Measurements from ENCODE around the gene ITK. TPM values are rescaled to one million over a fixed set of nuclear protein-coding genes. Genes with fewer than 3 reads are reported as not detected.
A peak's percentile ranks its signal among the peaks of the same experiment; 100 is the strongest.

The ITK gene
- total and polyA plus RNA-seq, 5 donors from 2014 or later: 146 to 550 (median 169) TPM

DNA sequence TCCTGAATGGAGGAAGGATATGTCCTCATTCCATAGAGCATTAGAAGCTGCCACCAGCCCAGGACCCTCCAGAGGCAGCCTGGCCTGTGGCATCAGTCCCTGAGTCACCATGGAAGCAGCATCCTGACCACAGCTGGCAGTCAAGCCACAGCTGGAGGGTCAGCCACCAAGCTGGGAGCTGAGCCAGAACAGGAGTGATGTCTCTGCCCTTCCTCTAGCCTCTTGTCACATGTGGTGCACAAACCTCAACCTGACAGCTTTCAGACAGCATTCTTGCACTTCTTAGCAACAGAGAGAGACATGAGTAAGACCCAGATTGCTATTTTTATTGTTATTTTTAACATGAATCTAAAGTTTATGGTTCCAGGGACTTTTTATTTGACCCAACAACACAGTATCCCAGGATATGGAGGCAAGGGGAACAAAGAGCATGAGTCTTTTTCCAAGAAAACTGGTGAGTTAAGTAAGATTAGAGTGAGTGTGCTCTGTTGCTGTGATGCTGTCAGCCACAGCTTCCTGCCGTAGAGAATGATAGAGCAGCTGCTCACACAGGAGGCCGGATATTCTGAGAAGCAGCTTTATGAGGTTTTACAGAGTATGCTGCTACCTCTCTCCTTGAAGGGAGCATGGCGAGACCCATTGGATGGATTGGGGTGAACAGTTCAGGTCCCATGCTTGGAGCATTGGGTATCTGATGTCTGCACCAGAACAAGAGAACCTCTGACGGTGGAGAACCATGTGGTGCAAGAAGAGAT, 72.2 kb downstream of the ITK start:
- Histone ChIP-seq H3K27me3 (ENCODE audit: control insufficient read depth, insufficient read depth, low read length) (no peaks in the 10 kb centered on the region), H3K4me3 (ENCODE audit: low read depth, low read length) (peak overlapping the region; percentile 66), H3K27ac (ENCODE audit: insufficient read depth, low read length, poor library complexity, severe bottlenecking) (peak overlapping the region; percentile 83), H3K9me3 (ENCODE audit: control insufficient read depth in 2 of 2, low read length in 2 of 2) (no peaks in the 10 kb centered on the region), H3K36me3 (ENCODE audit: control insufficient read depth, insufficient read depth, low read length) (peaks cover 84% of the 10 kb centered on the region), H3K4me1 (ENCODE audit: control insufficient read depth, insufficient read depth, low read length, poor library complexity, severe bottlenecking) (peaks cover 98% of the 10 kb centered on the region)
- Mint-ChIP-seq H3K9me3 (no peaks in the 10 kb centered on the region), H3K27ac (peak overlapping the region; percentile 85 to 94 (median 86)), H3K36me3 (peaks cover 64% of the 10 kb centered on the region), H3K4me3 (peak overlapping the region; percentile 51 to 82 (median 62)), H3K4me1 (peaks cover 80 to 99% (median 85%) of the 10 kb centered on the region in 4 donors), H3K27me3 (no peaks in the 10 kb centered on the region)
- DNase-seq (peak; percentile 36 to 96 (median 78)), ATAC-seq (ENCODE audit: low read depth in 2 of 2) (peak; percentile 88)

DNA sequence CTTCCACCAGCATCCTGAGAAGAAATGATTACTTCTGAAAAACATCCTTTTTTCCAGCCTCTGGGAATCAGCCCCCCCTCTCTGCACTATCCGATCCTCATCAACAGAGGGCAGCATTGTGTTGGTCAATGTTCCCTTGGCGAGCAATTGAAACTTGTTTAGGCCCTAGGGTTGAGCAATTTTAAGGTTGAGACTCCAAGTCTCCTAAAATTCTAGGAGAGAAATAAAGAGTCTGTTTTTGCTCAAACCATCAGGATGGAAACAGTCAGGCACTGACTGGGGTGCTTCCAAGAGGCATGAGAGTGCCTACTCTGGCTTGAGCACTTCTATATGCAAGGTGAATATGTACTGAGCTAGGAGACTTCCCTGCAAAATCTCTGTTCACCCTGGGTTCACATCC, 72.9 kb downstream of the ITK start:
- Mint-ChIP-seq H3K27ac (peak overlapping the region; percentile 85 to 94 (median 86)), H3K4me1 (peaks cover 74 to 97% (median 82%) of the 10 kb centered on the region in 4 donors), H3K36me3 (peaks cover 58% of the 10 kb centered on the region), H3K27me3 (no peaks in the 10 kb centered on the region), H3K9me3 (no peaks in the 10 kb centered on the region), H3K4me3 (peak overlapping the region; percentile 51 to 82 (median 62))
- H3K9me3 ChIP-seq (ENCODE audit: control insufficient read depth in 2 of 2, low read length in 2 of 2): no peaks in the 10 kb centered on the region
- H3K4me1 ChIP-seq (ENCODE audit: control insufficient read depth, insufficient read depth, low read length, poor library complexity, severe bottlenecking): peaks cover 95% of the 10 kb centered on the region
- H3K36me3 ChIP-seq (ENCODE audit: control insufficient read depth, insufficient read depth, low read length): peaks cover 77% of the 10 kb centered on the region
- H3K27ac ChIP-seq (ENCODE audit: insufficient read depth, low read length, poor library complexity, severe bottlenecking): peak overlapping the region; percentile 83
- no peak for DNase-seq
- ATAC-seq (ENCODE audit: low read depth in 2 of 2): no peak
- no peaks in the 10 kb centered on the region for H3K27me3 ChIP-seq (ENCODE audit: control insufficient read depth, insufficient read depth, low read length)
- H3K4me3 ChIP-seq (ENCODE audit: low read depth, low read length): peak overlapping the region; percentile 66

DNA sequence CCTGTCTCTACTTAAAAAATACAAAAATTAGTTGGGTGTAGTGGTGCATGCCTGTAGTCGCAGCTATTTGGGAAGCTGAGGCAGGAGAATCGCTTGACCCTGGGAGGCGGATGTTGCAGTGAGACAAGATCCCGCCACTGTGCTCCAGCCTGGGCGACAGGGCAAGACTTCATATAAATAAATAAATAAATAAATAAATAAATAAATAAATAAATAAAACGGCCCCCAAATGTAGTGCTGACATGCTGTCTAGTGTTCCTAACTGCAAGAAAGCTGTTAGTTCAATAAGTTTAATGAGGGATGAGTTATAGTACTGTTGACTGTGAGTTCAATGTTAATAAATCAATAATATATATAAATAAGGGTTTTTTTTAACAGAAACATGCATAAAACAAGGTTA, 77.8 kb downstream of the ITK start:
- peaks cover 20% of the 10 kb centered on the region for H3K36me3 Mint-ChIP-seq
- peak overlapping the region in 1 of 4 donors; percentile 22 for H3K4me3 Mint-ChIP-seq
- H3K27ac Mint-ChIP-seq: peak overlapping the region in 2 of 3 donors; percentile 85 to 97
- Histone ChIP-seq H3K36me3 (ENCODE audit: control insufficient read depth, insufficient read depth, low read length) (peaks cover 29% of the 10 kb centered on the region), H3K27ac (ENCODE audit: insufficient read depth, low read length, poor library complexity, severe bottlenecking) (no peak overlapping the region), H3K9me3 (ENCODE audit: control insufficient read depth in 2 of 2, low read length in 2 of 2) (no peaks in the 10 kb centered on the region), H3K4me3 (ENCODE audit: low read depth, low read length) (no peak overlapping the region), H3K4me1 (ENCODE audit: control insufficient read depth, insufficient read depth, low read length, poor library complexity, severe bottlenecking) (peaks cover 51% of the 10 kb centered on the region), H3K27me3 (ENCODE audit: control insufficient read depth, insufficient read depth, low read length) (no peaks in the 10 kb centered on the region)
- DNase-seq (no peak), ATAC-seq (ENCODE audit: low read depth in 2 of 2) (no peak)
- H3K4me1 Mint-ChIP-seq: peaks cover 55 to 82% (median 57%) of the 10 kb centered on the region in 4 donors
- no peaks in the 10 kb centered on the region for H3K27me3 Mint-ChIP-seq
- no peaks in the 10 kb centered on the region for H3K9me3 Mint-ChIP-seq

DNA sequence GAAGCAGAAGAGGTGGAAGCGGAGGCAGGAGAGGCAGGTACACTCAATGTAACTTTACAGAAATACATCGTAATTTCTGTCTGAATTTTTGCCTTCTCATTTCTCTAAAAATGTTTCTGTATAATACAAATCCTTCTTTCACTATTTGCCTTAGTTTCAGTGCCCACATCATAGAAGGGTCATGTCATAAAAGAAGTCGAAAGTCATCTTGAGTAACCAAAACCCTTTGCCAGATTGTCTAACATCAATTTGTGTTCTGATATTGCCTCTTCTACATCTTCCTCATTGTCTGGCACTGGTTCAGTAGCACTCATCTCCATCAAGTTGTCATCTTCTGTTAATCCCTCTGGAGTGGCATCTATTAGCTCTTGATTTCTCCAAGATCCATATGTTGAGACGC, 79.1 kb downstream of the ITK start:
- no peaks in the 10 kb centered on the region for H3K27me3 ChIP-seq (ENCODE audit: control insufficient read depth, insufficient read depth, low read length)
- Mint-ChIP-seq H3K36me3 (peaks cover 7% of the 10 kb centered on the region), H3K27me3 (no peaks in the 10 kb centered on the region), H3K4me3 (peak overlapping the region in 2 of 4 donors; percentile 7 to 48), H3K9me3 (no peaks in the 10 kb centered on the region), H3K4me1 (peaks cover 48 to 82% (median 55%) of the 10 kb centered on the region in 4 donors), H3K27ac (peak overlapping the region in 2 of 3 donors; percentile 17 to 24)
- H3K9me3 ChIP-seq (ENCODE audit: control insufficient read depth in 2 of 2, low read length in 2 of 2): no peaks in the 10 kb centered on the region
- ATAC-seq (ENCODE audit: low read depth in 2 of 2): no peak
- no peak overlapping the region for H3K4me3 ChIP-seq (ENCODE audit: low read depth, low read length)
- peaks cover 48% of the 10 kb centered on the region for H3K4me1 ChIP-seq (ENCODE audit: control insufficient read depth, insufficient read depth, low read length, poor library complexity, severe bottlenecking)
- no peak for DNase-seq
- H3K36me3 ChIP-seq (ENCODE audit: control insufficient read depth, insufficient read depth, low read length): peaks cover 16% of the 10 kb centered on the region
- no peak overlapping the region for H3K27ac ChIP-seq (ENCODE audit: insufficient read depth, low read length, poor library complexity, severe bottlenecking)

DNA sequence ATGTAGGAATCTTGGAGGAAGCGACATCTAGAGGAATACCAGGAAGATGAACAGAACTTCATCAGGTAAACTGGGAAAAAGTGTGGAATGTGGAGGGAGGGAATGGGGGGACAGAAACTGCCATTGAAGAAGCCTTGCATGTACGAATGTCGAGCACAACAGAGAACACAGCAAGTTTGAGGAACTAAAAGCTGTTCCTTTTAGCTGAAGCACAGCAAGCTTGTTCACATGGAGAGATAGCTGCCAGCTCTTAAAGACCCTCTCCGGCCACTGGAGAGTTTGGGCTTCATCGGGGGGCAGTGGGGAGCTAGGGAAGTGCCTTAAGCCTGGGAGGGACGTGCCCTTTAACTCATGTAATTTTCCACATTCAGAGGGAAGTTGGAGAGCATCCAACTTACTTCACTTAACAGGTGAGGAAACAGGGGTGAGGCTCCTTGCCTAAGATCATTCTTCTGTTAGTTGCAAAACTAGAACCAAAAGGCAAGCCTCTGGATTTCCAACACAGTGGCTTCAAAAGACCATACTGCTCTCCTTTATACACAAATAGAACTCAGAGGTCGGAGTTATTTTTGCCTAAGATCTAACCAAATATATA, 83.0 kb downstream of the ITK start:
- Mint-ChIP-seq H3K27ac (peak overlapping the region in 1 of 3 donors; percentile 74), H3K36me3 (peaks cover 10% of the 10 kb centered on the region), H3K27me3 (no peaks in the 10 kb centered on the region), H3K4me3 (peak overlapping the region in 3 of 4 donors; percentile 32 to 100 (median 46)), H3K9me3 (no peaks in the 10 kb centered on the region), H3K4me1 (peaks cover 36 to 76% (median 42%) of the 10 kb centered on the region in 4 donors)
- no peak overlapping the region for H3K4me3 ChIP-seq (ENCODE audit: low read depth, low read length)
- no peaks in the 10 kb centered on the region for H3K9me3 ChIP-seq (ENCODE audit: control insufficient read depth in 2 of 2, low read length in 2 of 2)
- DNase-seq: no peak
- ATAC-seq (ENCODE audit: low read depth in 2 of 2): no peak
- no peaks in the 10 kb centered on the region for H3K36me3 ChIP-seq (ENCODE audit: control insufficient read depth, insufficient read depth, low read length)
- no peak overlapping the region for H3K27ac ChIP-seq (ENCODE audit: insufficient read depth, low read length, poor library complexity, severe bottlenecking)
- no peaks in the 10 kb centered on the region for H3K27me3 ChIP-seq (ENCODE audit: control insufficient read depth, insufficient read depth, low read length)
- H3K4me1 ChIP-seq (ENCODE audit: control insufficient read depth, insufficient read depth, low read length, poor library complexity, severe bottlenecking): peaks cover 48% of the 10 kb centered on the region

DNA sequence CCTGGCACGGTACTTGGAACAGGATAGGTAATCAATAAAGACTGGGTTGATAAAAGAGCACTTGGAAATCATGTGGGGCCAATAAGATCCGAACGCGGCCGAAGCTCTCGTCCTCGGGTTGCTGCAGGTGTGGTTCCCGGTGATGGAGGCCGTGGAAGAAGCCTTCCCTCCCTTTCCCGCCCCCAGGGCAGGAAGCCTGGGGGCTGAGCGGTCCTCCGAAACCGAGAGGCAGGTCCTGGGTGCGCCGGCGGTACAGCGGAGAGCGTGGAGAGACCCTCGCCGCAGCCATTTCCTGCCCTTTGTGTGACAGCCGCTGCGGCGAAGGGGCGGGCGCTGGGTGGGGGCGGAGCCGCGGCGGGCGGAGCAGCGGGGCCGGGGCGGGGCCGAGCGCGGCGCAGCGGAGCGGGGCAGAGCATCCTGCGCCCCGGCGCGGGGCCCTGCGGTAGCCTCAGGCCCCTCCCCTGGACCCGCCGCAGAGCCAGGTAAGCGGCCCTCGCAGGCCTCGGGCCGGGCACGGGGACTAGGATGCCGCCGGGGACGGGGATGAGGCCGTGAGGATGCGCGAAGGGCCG, 85.2 kb downstream of the ITK start, which contains the start of gene CYFIP2:
Gene CYFIP2 (plus strand): TSS at position 410 of the 572 bp plus-strand sequence. CDS start 19,239 bp downstream, outside the sequence.
- H3K4me3 ChIP-seq (ENCODE audit: low read depth, low read length): peak within 1 kb of the TSS; percentile 91
- H3K27ac Mint-ChIP-seq: peak within 1 kb of the TSS; percentile 92 to 100 (median 99)
- no peaks in the 10 kb centered on the region for H3K9me3 Mint-ChIP-seq
- H3K27me3 ChIP-seq (ENCODE audit: control insufficient read depth, insufficient read depth, low read length): no peaks in the 10 kb centered on the region
- peak within 1 kb of the TSS; percentile 97 to 100 (median 98) for H3K4me3 Mint-ChIP-seq
- H3K27me3 Mint-ChIP-seq: no peaks in the 10 kb centered on the region
- peaks cover 29 to 79% (median 51%) of the 10 kb centered on the region in 4 donors for H3K4me1 Mint-ChIP-seq
- H3K36me3 ChIP-seq (ENCODE audit: control insufficient read depth, insufficient read depth, low read length): peaks cover 2% of the 10 kb centered on the region
- peaks cover 66% of the 10 kb centered on the region for H3K4me1 ChIP-seq (ENCODE audit: control insufficient read depth, insufficient read depth, low read length, poor library complexity, severe bottlenecking)
- no peaks in the 10 kb centered on the region for H3K9me3 ChIP-seq (ENCODE audit: control insufficient read depth in 2 of 2, low read length in 2 of 2)
- H3K27ac ChIP-seq (ENCODE audit: insufficient read depth, low read length, poor library complexity, severe bottlenecking): peak within 1 kb of the TSS; percentile 97
- H3K36me3 Mint-ChIP-seq: peaks cover 20% of the 10 kb centered on the region
- DNase-seq (peak; percentile 83 to 91 (median 85)), ATAC-seq (ENCODE audit: low read depth in 2 of 2) (peak; percentile 91 to 92)

DNA sequence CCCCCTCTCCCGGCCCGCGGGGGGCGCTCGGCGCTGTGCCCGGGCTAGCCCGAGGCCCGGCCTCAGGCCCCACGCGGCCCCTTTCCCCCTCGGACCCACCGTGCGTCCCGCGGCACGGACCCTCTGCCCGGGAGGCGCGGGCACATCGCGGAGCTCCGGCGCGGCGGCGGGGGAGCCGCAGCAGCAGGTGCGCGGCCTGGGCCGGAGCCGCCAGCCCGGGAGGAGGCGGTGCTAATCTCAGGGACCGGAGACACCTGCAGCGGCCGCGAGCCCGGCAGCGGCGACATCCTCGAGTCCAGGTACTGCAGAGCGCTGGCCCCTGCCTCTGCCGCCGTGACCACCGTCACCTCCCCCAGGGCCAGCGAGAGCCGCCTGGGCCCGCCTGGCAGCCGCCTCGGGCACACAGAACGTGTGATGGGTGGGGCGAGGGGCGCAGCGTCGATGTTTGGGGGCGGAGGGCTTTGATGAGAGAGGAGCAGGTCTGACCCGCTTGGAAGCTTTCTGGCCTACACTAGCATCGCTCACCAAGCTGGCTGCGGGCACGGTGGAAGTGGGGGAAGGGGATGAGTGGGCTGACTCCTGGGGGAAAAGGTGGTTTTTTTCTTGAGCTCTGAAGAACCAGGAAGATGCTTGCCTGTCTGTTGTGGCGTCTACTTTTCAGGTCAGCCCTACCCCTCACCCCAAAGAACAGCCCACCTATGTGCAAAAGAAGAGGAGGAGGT, 85.8 kb downstream of the ITK start:
- Histone ChIP-seq H3K36me3 (ENCODE audit: control insufficient read depth, insufficient read depth, low read length) (peaks cover 2% of the 10 kb centered on the region), H3K4me3 (ENCODE audit: low read depth, low read length) (peak overlapping the region; percentile 91), H3K4me1 (ENCODE audit: control insufficient read depth, insufficient read depth, low read length, poor library complexity, severe bottlenecking) (peaks cover 72% of the 10 kb centered on the region), H3K9me3 (ENCODE audit: control insufficient read depth in 2 of 2, low read length in 2 of 2) (no peaks in the 10 kb centered on the region), H3K27me3 (ENCODE audit: control insufficient read depth, insufficient read depth, low read length) (no peaks in the 10 kb centered on the region), H3K27ac (ENCODE audit: insufficient read depth, low read length, poor library complexity, severe bottlenecking) (peak overlapping the region; percentile 97)
- peak; percentile 52 to 62 (median 60) for DNase-seq
- H3K27me3 Mint-ChIP-seq: no peaks in the 10 kb centered on the region
- peaks cover 28 to 79% (median 54%) of the 10 kb centered on the region in 4 donors for H3K4me1 Mint-ChIP-seq
- no peaks in the 10 kb centered on the region for H3K9me3 Mint-ChIP-seq
- peak overlapping the region; percentile 92 to 97 (median 96) for H3K4me3 Mint-ChIP-seq
- peak overlapping the region; percentile 17 to 100 (median 92) for H3K27ac Mint-ChIP-seq
- peak; percentile 24 to 44 for ATAC-seq (ENCODE audit: low read depth in 2 of 2)
- peaks cover 21% of the 10 kb centered on the region for H3K36me3 Mint-ChIP-seq

Measured in CD4-positive, CD25-positive, alpha-beta regulatory T cell (primary cell).